ENCODE results near the gene IRF2BP1.

DNA sequence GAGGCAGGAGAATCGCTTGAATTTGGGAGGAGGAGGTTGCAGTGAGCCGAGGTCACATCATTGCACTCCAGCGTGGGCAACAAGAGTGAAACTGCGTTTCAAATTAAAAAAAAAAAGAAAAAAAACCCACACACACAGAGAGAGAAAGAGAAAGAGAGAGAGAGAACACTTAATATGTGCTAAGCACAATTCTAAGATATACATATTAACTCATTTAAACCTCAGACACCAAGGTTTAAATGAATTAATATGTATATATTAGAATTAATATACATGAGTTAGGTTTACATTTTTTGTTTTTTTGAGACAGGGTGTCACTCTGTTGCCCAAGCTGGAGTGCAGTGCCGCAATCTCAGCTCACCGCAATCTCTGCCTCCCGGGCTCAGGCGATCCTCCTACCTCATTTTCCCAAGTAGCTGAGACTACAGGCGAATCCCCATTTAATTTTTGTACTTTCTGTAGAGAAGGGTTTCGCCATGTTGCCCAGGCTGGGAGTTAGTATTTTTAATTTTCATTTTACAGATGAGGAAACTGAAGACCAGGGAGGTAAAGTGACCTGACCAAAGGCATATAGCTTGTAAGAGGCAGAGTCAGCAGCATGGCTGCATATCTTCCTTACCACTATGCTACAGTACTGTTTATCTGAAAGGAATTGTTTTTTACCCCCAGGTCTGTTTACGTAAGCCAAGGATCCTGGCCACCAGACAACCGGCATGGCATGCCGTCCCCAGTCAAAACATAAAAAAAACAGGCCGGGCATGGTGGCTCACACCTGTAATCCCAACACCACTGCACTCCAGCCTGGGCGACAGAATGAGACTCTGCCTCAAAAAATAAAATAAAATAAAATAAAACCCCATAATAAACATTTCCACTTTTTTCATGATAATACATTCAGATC is 25.3 kb downstream of the IRF2BP1 start:
- no peak for TF ChIP-seq TCF4 (CRISPR knock-in tag; IDR thresholded peaks at IDR 0.05; ENCODE audit: borderline replicate concordance)
- TF ChIP-seq, protein P1, sequence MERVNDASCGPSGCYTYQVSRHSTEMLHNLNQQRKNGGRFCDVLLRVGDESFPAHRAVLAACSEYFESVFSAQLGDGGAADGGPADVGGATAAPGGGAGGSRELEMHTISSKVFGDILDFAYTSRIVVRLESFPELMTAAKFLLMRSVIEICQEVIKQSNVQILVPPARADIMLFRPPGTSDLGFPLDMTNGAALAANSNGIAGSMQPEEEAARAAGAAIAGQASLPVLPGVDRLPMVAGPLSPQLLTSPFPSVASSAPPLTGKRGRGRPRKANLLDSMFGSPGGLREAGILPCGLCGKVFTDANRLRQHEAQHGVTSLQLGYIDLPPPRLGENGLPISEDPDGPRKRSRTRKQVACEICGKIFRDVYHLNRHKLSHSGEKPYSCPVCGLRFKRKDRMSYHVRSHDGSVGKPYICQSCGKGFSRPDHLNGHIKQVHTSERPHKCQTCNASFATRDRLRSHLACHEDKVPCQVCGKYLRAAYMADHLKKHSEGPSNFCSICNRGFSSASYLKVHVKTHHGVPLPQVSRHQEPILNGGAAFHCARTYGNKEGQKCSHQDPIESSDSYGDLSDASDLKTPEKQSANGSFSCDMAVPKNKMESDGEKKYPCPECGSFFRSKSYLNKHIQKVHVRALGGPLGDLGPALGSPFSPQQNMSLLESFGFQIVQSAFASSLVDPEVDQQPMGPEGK (CRISPR knock-in tag; IDR thresholded peaks at IDR 0.05; ENCODE audit: borderline replicate concordance), result no peak
- no peak for TF ChIP-seq ZC3H10 (CRISPR knock-in tag; IDR thresholded peaks at IDR 0.05)
- TF ChIP-seq BACH2 (CRISPR knock-in tag; IDR thresholded peaks at IDR 0.05; ENCODE audit: borderline replicate concordance), result no peak
- no peak for TF ChIP-seq PPARA (CRISPR knock-in tag; IDR thresholded peaks at IDR 0.05; ENCODE audit: borderline replicate concordance)
- TF ChIP-seq ZFP30 (CRISPR knock-in tag; IDR thresholded peaks at IDR 0.05), result no peak
- TF ChIP-seq GLIS3 (CRISPR knock-in tag; IDR thresholded peaks at IDR 0.05), result no peak
- no peak for TF ChIP-seq ZNF565 (CRISPR knock-in tag; conservative IDR thresholded peaks at IDR 0.05; ENCODE audit: low read depth)
- TF ChIP-seq ZFP3 (CRISPR knock-in tag; IDR thresholded peaks at IDR 0.05), result no peak
- no peak for TF ChIP-seq ARNTL (CRISPR knock-in tag; IDR thresholded peaks at IDR 0.05; ENCODE audit: borderline replicate concordance, low read depth)
- TF ChIP-seq, protein P2, sequence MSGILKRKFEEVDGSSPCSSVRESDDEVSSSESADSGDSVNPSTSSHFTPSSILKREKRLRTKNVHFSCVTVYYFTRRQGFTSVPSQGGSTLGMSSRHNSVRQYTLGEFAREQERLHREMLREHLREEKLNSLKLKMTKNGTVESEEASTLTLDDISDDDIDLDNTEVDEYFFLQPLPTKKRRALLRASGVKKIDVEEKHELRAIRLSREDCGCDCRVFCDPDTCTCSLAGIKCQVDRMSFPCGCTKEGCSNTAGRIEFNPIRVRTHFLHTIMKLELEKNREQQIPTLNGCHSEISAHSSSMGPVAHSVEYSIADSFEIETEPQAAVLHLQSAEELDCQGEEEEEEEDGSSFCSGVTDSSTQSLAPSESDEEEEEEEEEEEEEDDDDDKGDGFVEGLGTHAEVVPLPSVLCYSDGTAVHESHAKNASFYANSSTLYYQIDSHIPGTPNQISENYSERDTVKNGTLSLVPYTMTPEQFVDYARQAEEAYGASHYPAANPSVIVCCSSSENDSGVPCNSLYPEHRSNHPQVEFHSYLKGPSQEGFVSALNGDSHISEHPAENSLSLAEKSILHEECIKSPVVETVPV (CRISPR knock-in tag; IDR thresholded peaks at IDR 0.05), result no peak

Data from SK-N-SH treated with all-trans-retinoic acid at 6 μM for 48 hours (cell line).